ENCODE data around the gene PPT2.

GRCh38 chr6:32181915-32182529 is 28.1 kb downstream of the PPT2 start:
- TF ChIP-seq POLR2A (IDR thresholded peaks at IDR 0.05): no peak
- TF ChIP-seq CTCF (IDR thresholded peaks at IDR 0.05): no peak
